Testis (tissue), 3 donors: ENCODE data around the gene PTPN11. TPM values are rescaled to one million over a fixed set of nuclear protein-coding genes. Genes with fewer than 3 reads are reported as not detected.

Source experiments
- DNase-seq: peaks from one replicate; pipeline ENCODE4 v3.0.0-alpha.2; 2019
- H3K27ac ChIP-seq, 2 donors: fragments of 200-600 bp; sonication (generic); one replicate each; pipeline ENCODE4 v1.5.1; 2019
- H3K27me3 ChIP-seq: fragments of 200-600 bp; sonication (generic); one replicate; pipeline ENCODE4 v1.5.1; 2019
- H3K36me3 ChIP-seq: fragments of 200-600 bp; sonication (generic); one replicate; pipeline ENCODE4 v1.5.1; 2017; ENCODE audit warnings: low read depth; ENCODE audit errors: missing control alignments
- H3K4me1 ChIP-seq: fragments of 200-600 bp; sonication (generic); one replicate; pipeline ENCODE4 v1.5.1; 2019
- H3K4me3 ChIP-seq, 2 donors: fragments of 200-600 bp; sonication (generic); one replicate each; pipeline ENCODE4 v1.5.1; 2017 to 2019
- H3K9me3 ChIP-seq: fragments of 200-600 bp; sonication (generic); one replicate; pipeline ENCODE4 v1.5.1; 2017
- CTCF ChIP-seq, 3 experiments: fragments of 450-650 bp in 2 of 3; fragments of 200-600 bp in 1 of 3; sonication (generic) in 1 of 3; IDR thresholded peaks; one replicate each; pipeline ENCODE4 v1.5.1; 2016 to 2019; ENCODE audit warnings: antibody characterized with exemption in 3 of 3, mild to moderate bottlenecking in 2 of 3, moderate library complexity in 1 of 3
- POLR2A ChIP-seq: fragments of 450-650 bp; IDR thresholded peaks from one replicate; pipeline ENCODE4 v1.6.1; 2017; ENCODE audit warnings: antibody characterized with exemption, mild to moderate bottlenecking, moderate library complexity
- WGBS, 2 donors: methylation state at CpG; one replicate each; pipeline ENCODE4 v1.1.5; 2018; 5-methylcytosine and 5-hydroxymethylcytosine counted together
- intact Hi-C: fragments of 100-400 bp; cut with DNase I; formaldehyde crosslinking; loops from one replicate; pipeline ENCODE4 v1.15.1; 2023; ENCODE audit warnings: low total_unique reads
- polyA plus RNA-seq: library from polyadenylated mRNA; stranded (reverse); fragments of 350-450 nt; fragmentation: Illumina TruSeq; extraction: RNeasy Lipid Tissue Mini Kit (QIAGEN cat#74804); gene quantifications from one replicate; pipeline ENCODE4 v1.2.3, GENCODE V29; 2014; ENCODE audit warnings: low read depth, low replicate concordance; ENCODE audit not compliant: insufficient read depth
- total RNA-seq, 2 donors: library from RNA; depleted of rRNA; stranded (reverse); fragments of >200 nt; gene quantifications; one replicate each; pipeline ENCODE4 v1.2.3, GENCODE V29; 2016

PTPN11 gene
- total and polyA plus RNA-seq, 3 donors from 2014 or later, result 32.0 to 53.0 (median 49.4) TPM

GRCh38 chr12:112528521-112528920 is 109.8 kb downstream of the PTPN11 start:
- intact Hi-C loops, result no loop called here
- Histone ChIP-seq H3K4me3 (no peak overlapping the region), H3K27ac (no peak overlapping the region), H3K9me3 (no peaks in the 10 kb centered on the region), H3K4me1 (no peaks in the 10 kb centered on the region), H3K27me3 (no peaks in the 10 kb centered on the region), H3K36me3 (no peaks in the 10 kb centered on the region)
- WGBS, 2 donors, result 94 to 100% methylated on average over 1 of the region's 1 CpG
- TF ChIP-seq CTCF (IDR thresholded peaks at IDR 0.05), result no peak
- TF ChIP-seq POLR2A, result no peak
- DNase-seq, result no peak

GRCh38 chr12:112530941-112531340 is 112.2 kb downstream of the PTPN11 start:
- Histone ChIP-seq H3K9me3 (no peaks in the 10 kb centered on the region), H3K27ac (no peak overlapping the region), H3K27me3 (no peaks in the 10 kb centered on the region), H3K36me3 (no peaks in the 10 kb centered on the region), H3K4me1 (no peaks in the 10 kb centered on the region), H3K4me3 (no peak overlapping the region)
- no peak for TF ChIP-seq POLR2A
- TF ChIP-seq CTCF (IDR thresholded peaks at IDR 0.05), result no peak
- WGBS, 2 donors, result 70 to 72% methylated on average over 2 of the region's 2 CpGs
- no peak for DNase-seq
- intact Hi-C loops, result no loop called here

GRCh38 chr12:112532106-112532505 is 113.4 kb downstream of the PTPN11 start:
- H3K27me3 ChIP-seq, result no peaks in the 10 kb centered on the region
- H3K4me3 ChIP-seq, result no peak overlapping the region
- no peak for DNase-seq
- 71 to 80% methylated on average over 1 of the region's 1 CpG for WGBS, 2 donors
- H3K27ac ChIP-seq, result no peak overlapping the region
- intact Hi-C loops, result no loop called here
- TF ChIP-seq CTCF (IDR thresholded peaks at IDR 0.05) (no peak), POLR2A (no peak)
- no peaks in the 10 kb centered on the region for H3K4me1 ChIP-seq
- no peaks in the 10 kb centered on the region for H3K36me3 ChIP-seq
- no peaks in the 10 kb centered on the region for H3K9me3 ChIP-seq

GRCh38 chr12:112533528-112533927 is 114.8 kb downstream of the PTPN11 start:
- no peaks in the 10 kb centered on the region for H3K36me3 ChIP-seq
- no peak overlapping the region for H3K4me3 ChIP-seq
- DNase-seq, result no peak
- H3K27me3 ChIP-seq, result no peaks in the 10 kb centered on the region
- H3K9me3 ChIP-seq, result no peaks in the 10 kb centered on the region
- WGBS, 2 donors, result 51 to 52% methylated on average over 7 of the region's 7 CpGs
- H3K4me1 ChIP-seq, result no peaks in the 10 kb centered on the region
- intact Hi-C loops, result no loop called here
- no peak for TF ChIP-seq POLR2A
- TF ChIP-seq CTCF (IDR thresholded peaks at IDR 0.05), result no peak
- no peak overlapping the region for H3K27ac ChIP-seq

- Histone ChIP-seq H3K4me3 (no peak overlapping the region), H3K27ac (no peak overlapping the region), H3K27me3 (no peaks in the 10 kb centered on the region), H3K9me3 (no peaks in the 10 kb centered on the region), H3K36me3 (no peaks in the 10 kb centered on the region), H3K4me1 (no peaks in the 10 kb centered on the region)
- TF ChIP-seq POLR2A, result no peak
- TF ChIP-seq CTCF (IDR thresholded peaks at IDR 0.05), result no peak
- no peak for DNase-seq
- intact Hi-C loops, result no loop called here
- WGBS, 2 donors, result 84 to 86% methylated on average over 5 to 6 of the region's 6 CpGs
These were observed 116.3 kb downstream of the PTPN11 start for GRCh38 chr12:112535017-112535416.
